ENCODE data around the gene EPN2.

The EPN2 gene

DNA sequence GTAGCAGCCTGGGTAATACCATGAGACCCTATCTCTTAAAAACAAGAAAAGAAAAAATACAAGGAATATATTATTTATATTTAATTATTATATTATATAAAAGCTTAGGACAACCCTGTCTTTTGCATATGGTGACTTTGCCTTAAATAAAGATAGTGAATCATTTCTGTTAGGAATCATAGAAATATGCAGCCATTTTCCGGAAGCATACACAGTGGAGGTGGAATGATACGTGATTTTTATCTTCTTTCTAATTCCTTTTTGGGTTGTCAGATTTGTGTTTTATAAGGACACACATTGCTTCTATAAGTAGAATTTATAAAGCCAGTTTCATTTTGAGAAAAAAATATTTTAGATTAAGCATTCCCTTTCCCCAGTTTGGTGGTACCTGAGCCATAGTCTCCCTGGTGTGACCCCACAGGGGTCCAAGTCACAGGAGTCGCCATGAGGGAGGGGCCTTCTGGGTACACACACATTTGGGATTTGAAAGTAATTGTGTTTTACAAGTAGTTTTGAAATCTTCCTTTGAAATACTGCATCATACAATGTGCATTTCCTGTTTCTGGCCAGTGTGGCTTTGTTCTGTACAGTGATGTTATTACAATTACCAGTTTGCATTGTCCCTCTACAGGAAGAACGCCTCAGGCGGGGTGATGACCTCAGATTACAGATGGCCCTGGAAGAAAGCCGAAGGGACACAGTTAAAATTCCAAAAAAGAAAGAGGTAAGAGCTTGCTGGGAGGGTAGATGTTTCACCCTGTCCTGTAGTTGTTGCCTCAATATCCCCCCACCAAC lies 74.5 kb downstream of the EPN2 start:
- DNase-seq (ENCODE audit: low read depth in 3 of 3), result no peak

DNA sequence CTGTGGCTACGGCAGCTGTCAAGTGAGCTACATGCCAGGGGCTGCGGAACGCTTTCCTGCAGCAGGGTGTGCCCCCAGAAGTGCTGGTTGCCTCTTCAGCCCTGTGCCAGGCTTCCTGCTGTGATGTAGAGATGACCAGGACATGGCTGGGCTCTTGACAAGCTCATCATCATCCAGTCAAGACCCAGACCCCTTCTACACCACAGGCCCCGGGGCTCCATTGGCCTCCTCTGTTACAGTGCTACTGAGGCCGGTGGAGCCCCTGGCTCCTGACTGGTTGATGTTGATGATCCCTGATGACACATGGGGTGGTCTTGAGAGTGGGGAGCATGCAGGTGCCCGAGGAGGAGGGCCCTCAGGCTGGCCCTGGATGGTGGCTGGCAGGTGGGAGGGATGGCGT lies 75.2 kb downstream of the EPN2 start:
- DNase-seq (ENCODE audit: low read depth in 3 of 3), result no peak

DNA sequence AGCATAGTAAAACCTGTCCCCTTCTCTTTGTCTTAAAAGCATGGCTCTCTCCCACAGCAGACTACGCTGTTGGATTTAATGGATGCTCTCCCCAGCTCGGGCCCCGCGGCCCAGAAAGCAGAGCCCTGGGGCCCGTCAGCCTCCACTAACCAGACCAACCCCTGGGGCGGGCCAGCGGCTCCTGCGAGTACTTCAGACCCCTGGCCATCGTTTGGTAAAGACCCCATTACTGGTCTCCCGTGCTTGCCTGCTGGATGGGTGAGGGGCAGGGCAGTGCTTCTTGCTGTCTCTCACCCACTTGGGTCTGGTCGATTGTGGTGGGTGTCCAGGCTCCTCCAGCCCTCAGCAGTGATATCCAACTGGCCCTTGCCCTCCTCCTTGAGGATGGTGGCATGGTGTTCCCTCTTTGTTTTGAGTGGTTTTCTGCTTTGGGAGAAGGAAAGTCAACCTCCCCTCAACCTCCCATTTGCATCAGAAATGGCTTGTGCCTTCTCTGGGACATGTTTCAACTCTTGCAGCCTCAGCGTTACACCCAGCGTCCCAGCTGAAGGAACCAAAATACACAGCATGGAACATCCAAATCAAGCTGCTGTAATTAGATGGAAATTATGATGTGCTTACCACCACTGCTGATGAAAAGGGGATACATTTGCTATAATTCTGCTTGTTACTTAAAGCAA lies 76.0 kb downstream of the EPN2 start:
- DNase-seq (ENCODE audit: low read depth in 3 of 3), result no peak

DNA sequence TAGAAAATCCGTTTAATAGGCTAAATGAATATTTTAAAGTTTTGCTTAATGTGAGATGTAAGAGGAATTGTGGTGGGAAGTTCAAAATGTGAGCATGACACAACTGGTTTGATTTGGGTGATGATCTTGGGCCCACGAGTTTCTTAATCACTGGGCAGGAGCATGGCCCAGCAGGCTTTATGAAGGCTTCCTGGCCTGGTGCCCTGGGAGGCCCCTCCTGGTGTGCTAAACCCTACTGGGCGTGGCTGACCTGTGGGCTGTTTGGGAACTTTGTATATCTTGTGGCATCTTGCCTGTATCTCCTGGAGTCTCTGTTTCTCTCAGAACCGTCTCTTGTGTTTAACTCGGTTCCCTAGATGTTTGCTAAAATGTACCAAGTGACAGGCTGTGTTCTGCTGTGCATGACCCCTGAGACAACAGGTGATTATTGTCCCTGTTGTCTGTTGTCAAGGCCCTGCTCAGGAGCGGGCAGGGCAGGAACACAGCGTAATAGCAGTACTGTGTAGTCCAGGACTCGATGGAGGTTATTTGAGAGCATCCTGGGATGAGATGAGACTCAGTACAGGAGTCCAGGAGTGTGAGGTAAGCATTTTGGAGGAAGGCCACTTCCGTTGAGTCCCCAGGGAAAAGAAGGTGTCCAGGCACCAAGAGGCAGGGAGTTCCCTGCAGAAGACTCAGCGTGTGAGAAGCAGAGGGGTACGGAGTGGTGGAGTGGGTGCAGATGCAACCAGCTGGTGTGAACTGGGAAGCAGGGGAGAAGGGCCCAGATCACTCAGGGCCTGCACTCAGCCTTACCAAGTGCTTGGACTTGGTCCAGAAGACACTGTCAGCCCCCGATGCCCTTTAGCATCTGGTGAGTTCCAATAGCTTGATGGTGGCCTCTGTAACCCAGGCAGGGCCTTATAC lies 76.8 kb downstream of the EPN2 start:
- DNase-seq (ENCODE audit: low read depth in 3 of 3), result no peak

DNA sequence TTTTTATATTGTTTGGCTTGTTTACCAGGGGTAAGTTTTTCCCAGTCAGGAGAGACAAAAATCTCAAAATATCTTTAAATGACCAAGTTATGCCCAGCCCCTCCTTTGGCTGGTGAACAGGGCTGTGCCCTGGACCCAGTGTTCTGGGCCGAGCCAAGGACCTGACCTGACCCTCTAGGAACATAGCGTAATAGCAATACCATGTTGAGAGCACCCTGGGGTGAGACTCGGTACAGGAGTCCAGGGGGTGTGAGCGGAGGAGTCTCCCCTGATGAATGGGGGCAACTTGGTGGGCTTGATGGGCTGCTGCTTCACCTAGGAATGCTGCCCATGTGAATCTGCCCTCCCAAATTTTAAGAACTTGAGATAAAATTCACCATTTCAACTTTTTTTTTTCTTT lies 77.9 kb downstream of the EPN2 start:
- no peak for DNase-seq (ENCODE audit: low read depth in 3 of 3)

DNA sequence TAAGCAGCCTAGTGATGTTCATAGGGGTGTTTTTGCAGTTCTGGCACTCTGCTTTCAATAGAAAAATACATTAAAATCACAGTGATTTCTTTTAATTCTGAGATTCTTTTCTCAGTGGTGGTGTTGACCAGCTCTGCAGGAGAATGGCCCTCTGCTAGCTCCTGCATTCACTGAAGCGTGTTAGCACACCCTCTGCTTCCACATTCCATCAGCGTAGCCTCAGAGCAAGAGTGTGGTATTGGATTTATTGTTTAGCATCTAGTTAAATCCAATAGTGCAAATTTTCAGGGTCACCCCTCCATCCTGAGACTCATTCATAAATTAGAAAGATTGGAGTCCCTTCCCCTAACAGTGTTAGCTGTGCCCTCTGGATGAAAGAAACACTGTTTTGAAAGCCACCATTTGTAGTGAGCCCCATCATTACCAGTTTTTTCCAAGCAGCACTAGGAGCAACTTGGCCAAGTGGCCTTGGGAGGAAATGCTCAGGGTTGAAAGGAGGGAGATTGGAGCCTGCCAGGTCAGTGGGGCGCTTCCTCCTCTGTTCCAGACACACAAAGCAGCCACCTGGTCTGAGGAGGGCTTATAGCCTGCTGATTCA lies 79.7 kb downstream of the EPN2 start:
- DNase-seq (ENCODE audit: low read depth in 3 of 3), result no peak

DNA sequence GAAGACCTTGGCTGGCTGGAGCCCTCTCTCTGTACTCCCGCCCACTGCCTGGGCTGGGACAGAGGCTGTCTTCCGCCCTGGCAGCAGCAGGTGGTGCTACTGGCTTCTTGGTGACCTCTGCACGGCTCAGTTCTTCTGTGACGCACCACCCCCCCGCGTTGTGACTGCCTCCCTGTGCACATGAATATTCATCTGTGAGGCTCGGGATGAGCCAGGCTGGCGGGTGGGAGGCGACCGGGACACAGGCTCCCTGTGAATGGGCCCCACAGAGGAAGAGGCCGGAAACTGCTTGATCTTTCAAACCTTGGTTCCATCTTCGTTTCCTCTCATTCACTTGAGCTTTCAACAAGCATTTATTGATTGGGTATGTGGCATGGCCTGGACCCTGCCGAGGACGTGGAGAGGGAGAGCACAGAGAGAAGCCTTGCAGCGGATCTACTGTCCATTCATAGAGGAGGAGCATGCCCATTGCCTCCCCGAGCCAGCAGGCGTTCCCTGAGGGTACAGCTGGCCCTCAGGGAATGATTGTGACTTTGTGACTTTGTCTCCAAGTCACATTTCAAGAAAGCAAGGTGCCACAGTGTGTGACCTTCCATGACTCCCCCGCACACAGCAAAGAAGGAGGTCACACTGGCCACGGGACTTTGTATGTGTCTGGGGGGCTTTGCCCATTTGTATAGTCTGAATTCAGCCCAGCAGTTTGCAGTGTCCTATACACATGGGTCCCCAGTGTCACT lies 80.4 kb downstream of the EPN2 start:
- DNase-seq (ENCODE audit: low read depth in 3 of 3), result no peak

DNA sequence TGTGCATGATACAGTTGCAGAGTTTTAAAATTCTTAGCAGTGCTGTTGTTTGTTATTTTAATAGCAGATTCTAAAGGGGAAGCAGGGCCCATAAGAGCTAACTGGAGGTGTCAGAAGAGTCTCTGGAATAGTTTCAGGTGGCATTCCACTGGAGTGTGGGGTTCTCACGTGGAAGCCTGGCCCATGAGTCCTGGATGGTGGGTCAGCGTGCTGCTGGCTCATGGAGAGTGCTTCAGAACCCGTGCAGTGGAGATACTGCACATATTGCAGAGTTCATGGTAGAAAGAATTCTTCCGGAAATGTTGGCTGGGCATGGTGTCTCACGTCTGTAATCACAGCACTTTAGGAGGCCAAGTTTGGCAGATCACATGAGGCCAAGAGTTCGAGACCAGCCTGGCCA lies 81.4 kb downstream of the EPN2 start:
- no peak for DNase-seq (ENCODE audit: low read depth in 3 of 3)

DNA sequence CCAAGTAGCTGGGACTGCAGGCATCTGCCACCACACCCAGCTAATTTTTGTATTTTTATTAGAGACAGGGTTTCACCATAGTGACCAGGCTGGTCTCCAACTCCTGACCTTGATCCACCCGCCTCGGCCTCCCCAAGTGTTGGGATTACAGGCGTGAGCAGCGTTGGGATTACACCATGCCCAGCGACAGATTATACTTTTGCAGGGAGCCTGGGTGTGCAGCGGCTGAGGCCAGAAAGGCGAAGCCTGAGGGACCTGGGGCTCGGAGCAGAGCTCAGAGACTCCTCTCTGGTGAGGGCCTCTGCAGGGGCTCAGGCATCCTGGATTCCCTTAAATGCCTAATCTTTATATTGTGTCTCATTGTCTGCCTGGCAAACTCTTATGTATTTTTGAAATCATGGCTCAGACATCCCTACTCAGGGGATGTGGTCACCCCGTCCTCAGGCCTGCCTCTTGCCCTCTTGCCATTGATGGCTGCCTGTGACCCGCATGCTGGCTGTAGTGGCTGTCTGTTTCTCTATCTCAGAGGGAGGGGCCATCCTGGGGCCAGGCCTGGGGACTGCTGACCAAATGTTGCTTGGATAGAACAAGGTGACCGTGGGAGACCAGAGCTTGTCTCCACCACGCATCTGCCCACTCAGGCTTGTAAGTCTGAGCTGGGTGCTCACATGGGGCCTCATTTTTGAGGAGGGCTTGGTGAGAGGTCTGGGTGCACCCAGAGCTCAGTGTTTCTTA lies 82.8 kb downstream of the EPN2 start:
- no peak for DNase-seq (ENCODE audit: low read depth in 3 of 3)

DNA sequence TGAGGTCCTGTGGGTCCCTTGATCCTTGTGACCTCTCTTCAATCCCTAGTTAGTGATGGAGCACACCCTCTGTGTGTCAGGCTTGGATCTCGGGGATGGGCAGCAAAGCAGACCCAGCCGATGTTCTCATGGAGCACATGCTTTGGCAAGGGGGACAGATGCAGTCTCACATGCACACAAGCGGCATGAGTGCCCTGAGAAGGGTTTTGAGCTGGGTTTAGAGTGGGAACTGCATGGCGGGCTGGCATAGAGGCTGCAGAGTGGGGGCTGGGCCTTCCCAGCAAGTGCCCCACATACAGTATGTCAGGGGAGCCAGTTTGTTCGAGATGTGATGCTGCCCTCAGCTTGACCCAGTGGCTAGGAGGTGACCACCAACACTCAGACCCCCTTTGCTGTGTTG lies 83.7 kb downstream of the EPN2 start:
- no peak for DNase-seq (ENCODE audit: low read depth in 3 of 3)

DNA sequence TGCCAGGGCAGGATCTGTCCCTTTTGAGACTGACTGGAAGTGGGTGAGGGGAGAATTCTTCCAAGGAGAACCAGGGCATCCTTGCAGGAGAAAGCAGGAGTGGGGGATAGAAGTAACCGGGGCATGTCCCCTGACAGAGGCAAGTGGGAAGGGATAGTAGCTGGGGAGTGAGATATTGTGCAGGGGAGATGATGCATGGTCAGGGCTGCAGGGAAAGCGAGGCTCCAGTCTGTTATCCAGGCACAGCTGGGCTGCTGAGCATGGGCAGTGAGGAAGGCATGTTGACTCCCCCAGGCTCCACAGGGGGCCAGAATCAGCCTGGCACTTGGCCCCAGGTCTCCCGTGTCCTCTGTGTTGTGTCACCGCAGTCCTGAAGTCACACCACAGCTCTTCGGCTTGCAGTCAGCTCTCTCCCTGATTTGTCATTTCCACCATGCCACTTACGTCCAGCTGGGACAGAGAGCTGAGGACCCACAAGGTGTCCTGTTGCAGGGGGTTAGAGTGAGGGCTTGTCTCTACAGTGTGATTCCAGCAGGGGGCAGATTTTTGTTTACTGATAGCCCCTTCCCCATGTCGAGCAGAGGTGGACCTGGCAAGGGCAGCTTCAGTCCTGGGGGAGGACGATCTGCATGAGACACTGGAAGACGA lies 84.4 kb downstream of the EPN2 start:
- no peak for DNase-seq (ENCODE audit: low read depth in 3 of 3)

DNA sequence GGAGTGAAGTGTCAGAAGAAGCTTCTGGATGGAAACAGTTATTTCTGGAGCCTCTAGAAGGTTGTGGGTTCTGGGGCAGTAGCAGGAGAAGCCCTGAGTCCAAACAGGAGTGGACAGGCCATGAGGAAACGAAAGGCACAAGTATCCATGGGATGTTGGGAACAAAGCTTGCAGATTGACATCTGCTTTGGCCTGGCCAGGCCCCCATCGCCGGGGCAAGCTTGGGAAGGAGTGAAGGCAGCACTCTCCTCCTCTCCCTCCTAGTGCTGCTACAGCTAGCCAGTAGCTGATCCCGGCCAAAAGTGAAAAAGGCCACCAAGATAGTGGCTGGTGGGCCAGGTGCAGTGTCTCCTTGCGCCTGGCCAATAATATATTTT lies 85.0 kb downstream of the EPN2 start:
- DNase-seq (ENCODE audit: low read depth in 3 of 3), result no peak

DNA sequence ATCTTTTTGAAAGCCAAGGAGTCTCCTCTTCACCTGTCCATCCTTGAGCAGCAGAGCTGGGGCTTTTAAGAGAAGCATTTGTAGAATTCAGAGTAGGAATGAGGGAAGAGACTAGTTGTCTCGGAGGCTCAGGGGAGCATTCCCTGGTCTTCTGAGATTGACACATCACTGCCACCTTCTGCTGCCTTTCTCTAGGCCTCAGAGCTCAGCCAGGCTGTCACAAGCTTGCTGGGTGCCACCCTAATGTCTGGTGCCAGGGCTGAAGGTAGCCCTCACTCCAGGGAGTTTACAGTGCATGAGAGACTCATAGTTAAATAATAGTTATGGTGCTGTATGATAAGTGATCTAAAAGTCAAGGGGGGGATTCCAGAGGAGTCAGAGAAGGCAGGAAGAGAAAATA lies 85.7 kb downstream of the EPN2 start:
- no peak for DNase-seq (ENCODE audit: low read depth in 3 of 3)

DNA sequence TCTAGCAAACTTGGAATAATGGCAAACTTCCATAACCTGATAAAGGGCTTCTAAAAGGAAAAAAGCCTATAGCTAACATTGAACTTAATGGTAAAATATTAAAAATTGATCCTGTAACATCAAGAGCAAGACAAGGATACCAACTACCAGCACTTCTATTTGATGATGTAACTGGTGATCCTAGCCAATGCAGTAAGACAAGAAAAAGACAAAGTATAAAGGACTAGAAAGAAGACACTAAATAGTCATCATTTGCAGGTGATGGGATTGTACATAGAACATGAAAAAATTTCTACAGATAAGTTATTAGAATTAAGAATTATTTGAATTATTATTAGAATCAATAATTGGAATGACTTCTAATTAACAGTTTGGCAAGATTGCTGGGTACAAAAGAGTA lies 88.4 kb downstream of the EPN2 start:
- DNase-seq (ENCODE audit: low read depth in 3 of 3), result no peak

DNA sequence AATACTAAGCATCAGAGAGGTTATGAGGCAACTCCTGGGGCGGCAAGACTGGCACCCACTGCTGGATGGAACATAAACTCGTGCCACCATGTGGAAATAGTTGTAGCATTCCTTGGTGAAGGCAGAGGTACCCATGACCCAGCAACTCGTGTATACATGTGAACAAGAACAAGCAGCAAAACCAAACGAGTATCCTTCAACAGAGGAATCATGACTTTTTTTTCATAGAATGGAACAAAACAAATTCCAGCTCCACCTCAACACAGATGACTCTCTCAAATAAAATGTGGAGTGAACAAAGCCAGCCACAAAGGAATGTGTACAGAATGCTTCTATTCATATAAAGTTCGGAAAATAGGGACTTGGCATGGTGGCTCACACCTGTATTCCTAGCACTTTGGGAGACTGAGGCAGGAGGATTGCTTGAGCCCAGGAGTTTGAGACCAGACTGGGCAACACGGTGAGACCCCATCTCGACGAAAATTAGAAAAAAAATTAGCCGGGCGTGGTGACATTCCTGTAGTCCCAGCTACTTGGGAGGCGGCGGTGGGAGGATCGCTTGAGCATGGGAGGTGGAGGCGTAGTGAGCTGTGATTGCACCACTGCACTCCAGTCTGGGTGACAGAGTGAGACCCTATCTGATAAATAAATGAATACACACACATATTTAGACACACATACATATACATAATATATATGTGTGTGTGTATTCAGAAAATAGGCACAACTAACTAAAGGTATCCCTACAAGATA lies 90.0 kb downstream of the EPN2 start:
- DNase-seq (ENCODE audit: low read depth in 3 of 3), result no peak

DNA sequence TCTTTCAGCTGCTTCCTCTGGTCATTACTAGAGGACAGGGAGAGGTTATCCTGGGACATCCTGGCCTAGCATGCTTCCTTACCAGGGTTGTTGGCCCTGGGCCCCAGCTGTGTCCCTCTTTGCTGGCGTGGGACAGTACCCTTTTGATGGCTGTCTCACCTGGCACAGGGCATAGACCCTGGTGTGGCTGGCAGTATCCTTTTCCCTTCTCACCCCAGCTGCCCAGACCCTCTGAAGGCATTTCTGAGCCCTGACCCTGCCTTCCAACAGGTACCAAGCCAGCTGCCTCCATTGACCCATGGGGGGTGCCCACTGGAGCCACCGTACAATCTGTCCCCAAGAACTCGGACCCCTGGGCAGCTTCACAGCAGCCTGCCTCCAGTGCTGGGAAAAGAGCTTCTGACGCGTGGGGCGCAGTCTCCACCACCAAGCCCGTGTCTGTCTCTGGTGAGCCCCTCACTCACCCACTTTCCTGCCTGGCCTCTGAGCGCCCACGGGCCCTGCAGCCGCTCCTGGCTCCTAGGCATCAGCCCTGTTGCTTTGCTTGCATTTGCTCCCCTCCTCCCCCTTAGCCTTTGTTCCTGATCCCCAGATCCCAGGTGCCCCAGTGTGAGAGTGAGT lies 91.4 kb downstream of the EPN2 start:
- DNase-seq (ENCODE audit: low read depth in 3 of 3), result no peak

DNA sequence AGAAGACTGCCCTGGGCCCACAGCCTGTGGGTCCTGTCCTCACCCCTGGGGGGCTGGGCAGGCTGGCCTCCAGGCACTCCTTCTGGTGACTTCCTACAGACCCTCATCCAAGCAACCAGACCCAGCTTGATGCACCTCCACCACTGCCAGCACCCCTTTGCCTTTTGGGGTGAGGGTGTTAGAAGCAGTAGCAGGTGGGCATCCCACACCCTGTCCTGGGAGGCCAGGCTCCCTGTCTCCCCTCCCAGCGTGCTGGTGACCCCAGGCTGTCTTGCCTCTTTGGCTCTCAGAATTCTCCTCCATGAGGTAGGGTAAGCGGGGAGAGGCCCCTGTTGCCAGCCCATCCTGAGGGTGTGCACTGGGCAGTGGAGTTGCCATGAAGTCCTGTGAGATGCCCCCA lies 92.0 kb downstream of the EPN2 start:
- no peak for DNase-seq (ENCODE audit: low read depth in 3 of 3)

DNA sequence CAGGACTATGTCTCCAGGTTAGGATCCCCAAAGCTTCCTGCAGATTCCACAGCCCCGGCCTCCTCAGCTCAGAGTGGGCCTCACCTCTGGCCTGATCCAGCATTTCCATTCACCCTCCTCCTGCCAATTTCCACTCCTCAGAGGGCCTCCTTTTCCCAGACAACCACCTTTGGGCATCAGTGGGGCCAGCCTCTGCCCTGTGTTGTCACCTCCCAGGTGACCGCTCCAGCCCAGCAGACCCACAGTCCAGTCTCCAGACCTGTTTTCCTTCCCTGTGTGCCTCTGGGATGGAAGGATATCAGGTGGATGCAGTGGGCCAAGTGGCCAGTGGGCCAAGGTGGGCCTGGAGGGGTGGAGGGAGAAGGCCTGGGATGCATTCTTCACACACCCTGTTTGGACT lies 92.7 kb downstream of the EPN2 start:
- DNase-seq (ENCODE audit: low read depth in 3 of 3), result no peak

DNA sequence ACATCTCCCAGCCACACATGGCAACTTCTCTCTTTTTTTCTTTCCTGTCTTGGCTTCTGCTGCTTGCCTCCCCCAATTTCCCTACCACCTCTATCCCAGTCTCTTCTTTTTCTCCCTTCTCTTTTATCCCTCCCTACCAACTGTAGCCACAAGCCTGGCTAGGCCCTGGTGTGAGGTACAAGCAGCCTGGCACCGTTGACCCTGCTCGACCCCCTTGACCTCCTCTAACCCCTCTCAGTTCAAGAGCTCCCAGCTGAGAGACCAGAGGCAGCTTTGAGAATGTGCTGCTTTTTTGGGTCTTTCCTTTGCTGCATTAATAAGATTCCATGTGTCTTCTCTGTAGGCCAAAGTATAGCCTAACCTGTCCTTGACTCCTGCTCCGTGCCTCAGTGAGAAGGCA lies 93.1 kb downstream of the EPN2 start:
- DNase-seq (ENCODE audit: low read depth in 3 of 3), result no peak

All from stimulated activated CD4-positive, alpha-beta T cell treated with anti-CD3 and anti-CD28 coated beads, TNF-alpha, amount 100 ng/mL, for 48 hours (primary cell).